Ovary (tissue), 9 donors: Measurements from ENCODE around the gene HLA-DQB1. TPM values are rescaled to one million over a fixed set of nuclear protein-coding genes. Genes with fewer than 3 reads are reported as not detected.
"Not testable (repeated sequence)": the region's sequence is repeated elsewhere in the genome, so short reads cannot be mapped to it uniquely, and the experiment has no call there.

Experiments used
- DNase-seq, 5 donors: peaks; one replicate each; pipeline ENCODE4 v3.0.0-alpha.2; 2019 to 2020
- H3K27ac ChIP-seq, 2 donors: fragments of 200-600 bp; one replicate each; pipeline versions ENCODE4 v1.5.1 to v1.8.0; 2019 to 2022
- H3K27me3 ChIP-seq: fragments of 200-600 bp; one replicate; pipeline ENCODE4 v1.8.0; 2022
- H3K36me3 ChIP-seq: fragments of 200-600 bp; sonication (generic); one replicate; pipeline ENCODE4 v1.5.1; 2019
- H3K4me1 ChIP-seq: one replicate; pipeline ENCODE4 v1.8.1; 2013; ENCODE audit warnings: mild to moderate bottlenecking, moderate library complexity; ENCODE audit not compliant: insufficient read depth
- H3K4me3 ChIP-seq: fragments of 200-600 bp; sonication (generic); one replicate; pipeline ENCODE4 v1.5.1; 2017
- H3K9me3 ChIP-seq, 2 donors: fragments of 200-600 bp in 1 of 2; sonication (generic) in 1 of 2; one replicate each; pipeline versions ENCODE4 v1.5.1 to v1.8.1; 2013 to 2019; ENCODE audit warnings: mild to moderate bottlenecking in 1 of 2, moderate library complexity in 1 of 2
- CTCF ChIP-seq, 3 donors: fragments of 450-650 bp in 2 of 3; fragments of 200-600 bp in 1 of 3; IDR thresholded peaks; one replicate each; pipeline versions ENCODE4 v1.5.1 to v1.8.0; 2016 to 2022; ENCODE audit warnings: antibody characterized with exemption in 3 of 3, mild to moderate bottlenecking in 1 of 3
- EP300 ChIP-seq: sonication (generic); formaldehyde crosslinking; IDR thresholded peaks from one replicate; pipeline ENCODE4 v1.6.1; 2017; ENCODE audit warnings: antibody characterized with exemption
- POLR2A ChIP-seq: fragments of 450-650 bp; IDR thresholded peaks from one replicate; pipeline ENCODE4 v1.6.1; 2017; ENCODE audit warnings: antibody characterized with exemption, mild to moderate bottlenecking, moderate library complexity
- WGBS, 3 donors: extraction: QIAGEN DNeasy Blood & Tissue Kit in 1 of 3; methylation state at CpG; one replicate each; pipeline versions ENCODE4 v1.1.5 to v1.1.7; 2013 to 2017; 5-methylcytosine and 5-hydroxymethylcytosine counted together
- intact Hi-C, 4 donors: fragments of 100-400 bp; cut with DNase I; formaldehyde crosslinking; loops; one replicate each; pipeline versions ENCODE4 v1.11.0 to v1.15.1; 2022 to 2023
- polyA plus RNA-seq, 2 donors: library from polyadenylated mRNA; stranded (reverse); fragments of 200-250 nt in 1 of 2; fragments of 350-450 nt in 1 of 2; fragmentation: Illumina TruSeq in 1 of 2; extraction: RNeasy Lipid Tissue Mini Kit (QIAGEN cat#74804) in 1 of 2; gene quantifications; one replicate each; pipeline ENCODE4 v1.2.3, GENCODE V29; 2013 to 2014
- total RNA-seq, 7 donors: library from RNA; depleted of rRNA in 2 of 7; stranded (reverse); fragments of >200 nt in 2 of 7; fragmentation: NEBNext Ultra II Directional in 3 of 7; extraction: Animal tissue kit (Norgen Biotek cat#: 25700) in 3 of 7; gene quantifications; one replicate each; pipeline versions ENCODE4 v1.1.0 to v1.2.4, GENCODE V29; 2016 to 2023
- donor health status: DM: no; HTN: no; CAD: no; lungs with moderate emphysema.
- donor health status: DM: no; HTN: no; CAD: no.
- donor health status: Bipolar disorder and iron deficiency.
- donor health status: DM: yes; HTN: yes; CAD: no.
- donor health status: DM: no; HTN: no; CAD: no.
- donor health status: DM: yes; HTN: yes; CAD: no.

Gene HLA-DQB1
- total and polyA plus RNA-seq, 9 donors = 0.36 to 28.5 (median 7.7) TPM

GRCh38 chr6:32679492-32679891 is 13.0 kb upstream of the HLA-DQB1 start:
- no peak overlapping the region for H3K4me3 ChIP-seq
- intact Hi-C loops = no loop called here
- H3K27ac ChIP-seq = no peak overlapping the region
- H3K27me3 ChIP-seq = no peaks in the 10 kb centered on the region
- WGBS, 3 donors = 27 to 76% (median 57%) methylated on average over 3 to 4 of the region's 4 CpGs
- no peaks in the 10 kb centered on the region for H3K4me1 ChIP-seq
- no peak for DNase-seq
- no peaks in the 10 kb centered on the region for H3K9me3 ChIP-seq
- no peaks in the 10 kb centered on the region for H3K36me3 ChIP-seq
- no peak for TF ChIP-seq EP300
- TF ChIP-seq POLR2A = no peak
- TF ChIP-seq CTCF (IDR thresholded peaks at IDR 0.05) = no peak

GRCh38 chr6:32674123-32674522 is 7.7 kb upstream of the HLA-DQB1 start:
- H3K36me3 ChIP-seq, H3K9me3 ChIP-seq, DNase-seq, intact Hi-C loops, H3K4me3 ChIP-seq, H3K27me3 ChIP-seq, H3K4me1 ChIP-seq, H3K27ac ChIP-seq: not testable (repeated sequence)
- WGBS, 3 donors = 82 to 85% (median 83%) methylated on average over 7 of the region's 7 CpGs

GRCh38 chr6:32671908-32672307 is 5.5 kb upstream of the HLA-DQB1 start:
- DNase-seq = not testable (repeated sequence)

GRCh38 chr6:32669893-32670292 is 3.4 kb upstream of the HLA-DQB1 start:
- no peaks in the 10 kb centered on the region for H3K9me3 ChIP-seq
- DNase-seq = no peak
- no peaks in the 10 kb centered on the region for H3K4me1 ChIP-seq
- H3K4me3 ChIP-seq = no peak overlapping the region
- no peak for TF ChIP-seq CTCF (IDR thresholded peaks at IDR 0.05)
- TF ChIP-seq POLR2A = no peak
- no peak for TF ChIP-seq EP300
- no peaks in the 10 kb centered on the region for H3K27me3 ChIP-seq
- intact Hi-C loops = no loop called here
- H3K27ac ChIP-seq = no peak overlapping the region
- no peaks in the 10 kb centered on the region for H3K36me3 ChIP-seq

More at GRCh38 chr6:32671908-32672307, 5.5 kb upstream of the HLA-DQB1 start:
- intact Hi-C loops, H3K4me1 ChIP-seq, H3K36me3 ChIP-seq, H3K4me3 ChIP-seq, H3K9me3 ChIP-seq, H3K27ac ChIP-seq, H3K27me3 ChIP-seq: not testable (repeated sequence)
- 22 to 68% (median 52%) methylated on average over 2 of the region's 2 CpGs for WGBS, 3 donors

- H3K36me3 ChIP-seq = no peaks in the 10 kb centered on the region
- H3K4me3 ChIP-seq = no peak overlapping the region
- peaks cover 3% of the 10 kb centered on the region for H3K4me1 ChIP-seq
- no peak for DNase-seq
- no peaks in the 10 kb centered on the region for H3K27me3 ChIP-seq
- no peaks in the 10 kb centered on the region for H3K9me3 ChIP-seq
- WGBS, 3 donors = 38 to 72% (median 48%) methylated on average over 4 of the region's 4 CpGs
- H3K27ac ChIP-seq = no peak overlapping the region
- intact Hi-C loops = no loop called here
- TF ChIP-seq EP300 (no peak), CTCF (IDR thresholded peaks at IDR 0.05) (no peak), POLR2A (no peak)
These were observed 2.8 kb upstream of the HLA-DQB1 start for GRCh38 chr6:32669240-32669639.
